GM19193 (cell line): ENCODE data around the gene RNPS1.

Source experiments
- POLR2A ChIP-seq: IDR thresholded peaks from 4 replicates; pipeline ENCODE4 v1.6.1; 2011; ENCODE audit not compliant: insufficient read depth, insufficient read length; ENCODE audit errors: extremely low read depth

Gene RNPS1

GRCh38 chr16:2267913-2268666 lies at the start of gene RNPS1:
RNPS1 (minus strand) TSS chr16:2268126; CDS start chr16:2264643, 3,483 bp downstream.
- TF ChIP-seq POLR2A, result peak; percentile 95

GRCh38 chr16:2317231-2318020 lies 49.5 kb upstream of the RNPS1 start:
- TF ChIP-seq POLR2A, result no peak

- TF ChIP-seq POLR2A, result no peak
Observed at GRCh38 chr16:2308089-2308962, 40.4 kb upstream of the RNPS1 start.

GRCh38 chr16:2299915-2300192 lies 31.9 kb upstream of the RNPS1 start:
- no peak for TF ChIP-seq POLR2A

- TF ChIP-seq POLR2A, result no peak
Observed at GRCh38 chr16:2299121-2299914, 31.4 kb upstream of the RNPS1 start.

GRCh38 chr16:2298621-2299020 lies 30.7 kb upstream of the RNPS1 start:
- TF ChIP-seq POLR2A, result no peak

- no peak for TF ChIP-seq POLR2A
Observed at GRCh38 chr16:2297506-2297860, 29.6 kb upstream of the RNPS1 start.

GRCh38 chr16:2296661-2297505 lies 29.0 kb upstream of the RNPS1 start:
- TF ChIP-seq POLR2A, result no peak

- TF ChIP-seq POLR2A, result no peak
Observed at GRCh38 chr16:2295056-2295798, 27.3 kb upstream of the RNPS1 start.

GRCh38 chr16:2292221-2292620 lies 24.3 kb upstream of the RNPS1 start:
- no peak for TF ChIP-seq POLR2A

GRCh38 chr16:2289282-2289681 lies 21.4 kb upstream of the RNPS1 start:
- no peak for TF ChIP-seq POLR2A

GRCh38 chr16:2288726-2289125 lies 20.8 kb upstream of the RNPS1 start:
- no peak for TF ChIP-seq POLR2A

- no peak for TF ChIP-seq POLR2A
Observed at GRCh38 chr16:2287916-2288547, 20.1 kb upstream of the RNPS1 start.
